HG03442 (cell line): ENCODE data around the gene KLRK1.
"Not testable (repeated sequence)": the region's sequence is repeated elsewhere in the genome, so short reads cannot be mapped to it uniquely, and the experiment has no call there.

Source experiments
- ATAC-seq: cut with Tn5 transposase; IDR thresholded peaks from one replicate; pipeline ENCODE4 v1.9.1; 2021; ENCODE audit warnings: mild to moderate bottlenecking, moderate library complexity; ENCODE audit not compliant: unreplicated experiment

Gene KLRK1

DNA sequence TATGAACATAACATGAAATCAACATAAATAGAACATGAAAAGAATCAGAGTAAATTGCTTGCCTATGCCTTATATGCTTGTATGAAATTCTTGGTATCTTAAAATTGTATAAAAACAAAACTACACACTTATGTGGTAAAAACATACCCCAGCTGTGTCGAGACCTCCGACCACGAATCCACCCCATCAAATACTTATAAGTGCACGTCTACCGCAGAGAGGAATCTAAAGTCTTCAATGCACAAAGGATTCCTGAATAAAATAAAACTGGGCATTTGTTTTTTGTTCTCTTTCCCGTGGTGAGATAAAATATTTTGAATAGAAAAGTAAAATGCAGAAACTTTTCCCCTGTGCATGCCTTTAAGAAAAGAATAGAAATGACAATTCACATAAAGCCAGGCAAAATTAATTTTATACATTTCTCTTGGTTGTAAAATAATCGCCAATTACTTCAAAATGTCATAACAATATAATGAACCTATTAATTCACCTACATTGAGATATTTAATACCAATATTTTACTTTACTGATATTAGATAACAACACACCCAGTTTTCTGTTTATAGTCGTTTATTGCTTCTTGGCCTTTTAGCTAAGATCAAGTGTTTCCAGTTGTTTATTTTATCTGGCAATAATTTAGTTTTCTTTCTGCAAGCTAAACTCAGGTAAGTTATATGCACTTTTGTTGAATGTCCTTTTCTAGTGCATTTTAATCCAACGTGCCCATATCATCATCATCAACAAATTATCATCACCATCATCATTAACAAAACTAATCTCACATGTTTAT is 1.0 kb downstream of the KLRK1 start:
- no peak for ATAC-seq

- ATAC-seq: not testable (repeated sequence)
Observed at GRCh38 chr12:10387498-10387897, 2.3 kb downstream of the KLRK1 start.

GRCh38 chr12:10386857-10387256 is 3.0 kb downstream of the KLRK1 start:
- no peak for ATAC-seq

DNA sequence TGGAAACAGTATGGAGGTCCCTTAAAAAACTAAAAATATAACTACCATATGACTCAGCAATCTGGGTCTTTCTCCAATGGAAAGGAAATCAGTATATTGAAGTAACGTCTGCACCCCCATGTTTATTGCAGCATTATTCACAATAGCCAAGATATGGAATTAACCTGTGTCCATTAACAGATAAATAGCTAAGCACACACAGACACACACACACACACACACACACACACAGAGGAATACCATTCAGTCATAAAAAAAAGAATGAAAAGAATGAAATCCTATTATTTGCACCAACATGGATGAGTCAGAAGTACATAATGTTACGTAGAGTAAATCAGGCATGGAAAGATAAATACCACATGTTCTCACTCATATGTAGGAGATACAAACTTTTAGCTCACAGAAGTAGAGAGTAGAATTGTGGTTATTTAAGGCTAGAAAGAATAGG is 4.7 kb downstream of the KLRK1 start:
- no peak for ATAC-seq

GRCh38 chr12:10384191-10384590 is 5.7 kb downstream of the KLRK1 start:
- ATAC-seq: no peak

GRCh38 chr12:10381928-10382628 is 7.8 kb downstream of the KLRK1 start:
- ATAC-seq: no peak

DNA sequence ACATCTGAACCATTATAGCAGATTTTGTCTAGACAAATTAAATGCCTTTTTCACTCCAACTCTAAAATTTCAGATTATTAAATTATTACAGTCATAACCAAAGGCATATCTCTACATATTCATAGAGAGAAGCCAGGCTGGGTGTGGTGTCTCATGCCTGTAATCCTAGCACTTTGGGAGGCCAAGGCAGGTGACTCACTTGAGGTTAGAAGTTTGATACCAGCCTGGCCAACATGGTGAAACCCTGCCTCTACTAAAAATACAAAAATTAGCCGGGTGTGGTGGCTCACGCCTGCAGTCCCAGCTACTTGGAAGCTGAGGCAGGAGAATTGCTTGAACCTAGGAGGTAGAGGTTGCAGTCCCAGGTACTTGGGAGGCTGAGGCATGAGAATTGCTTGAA is 11.1 kb downstream of the KLRK1 start:
- not testable (repeated sequence) for ATAC-seq

- no peak for ATAC-seq
Observed at GRCh38 chr12:10374624-10375018, 15.2 kb downstream of the KLRK1 start.

DNA sequence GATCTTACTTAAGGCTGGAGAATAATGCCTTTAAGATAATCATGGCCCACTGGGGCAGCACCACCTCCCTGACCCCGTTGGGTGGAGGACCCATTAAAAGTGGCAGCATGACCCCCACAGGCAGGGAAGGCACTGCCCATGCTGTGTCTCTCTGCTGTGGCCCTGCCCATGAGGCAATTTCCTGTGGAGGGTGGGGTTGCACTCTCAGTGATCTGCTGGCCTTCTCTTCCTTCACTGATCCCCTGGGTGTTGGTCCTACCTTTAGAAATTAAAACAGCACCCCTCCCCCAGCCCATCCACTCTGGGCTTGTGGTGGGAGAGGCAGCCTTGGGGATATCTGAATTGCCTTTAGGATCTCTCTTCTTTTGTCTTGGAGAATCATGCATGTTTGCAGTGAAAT is 17.3 kb downstream of the KLRK1 start:
- ATAC-seq: no peak

- not testable (repeated sequence) for ATAC-seq
Observed at GRCh38 chr12:10371893-10372535, 17.8 kb downstream of the KLRK1 start.

DNA sequence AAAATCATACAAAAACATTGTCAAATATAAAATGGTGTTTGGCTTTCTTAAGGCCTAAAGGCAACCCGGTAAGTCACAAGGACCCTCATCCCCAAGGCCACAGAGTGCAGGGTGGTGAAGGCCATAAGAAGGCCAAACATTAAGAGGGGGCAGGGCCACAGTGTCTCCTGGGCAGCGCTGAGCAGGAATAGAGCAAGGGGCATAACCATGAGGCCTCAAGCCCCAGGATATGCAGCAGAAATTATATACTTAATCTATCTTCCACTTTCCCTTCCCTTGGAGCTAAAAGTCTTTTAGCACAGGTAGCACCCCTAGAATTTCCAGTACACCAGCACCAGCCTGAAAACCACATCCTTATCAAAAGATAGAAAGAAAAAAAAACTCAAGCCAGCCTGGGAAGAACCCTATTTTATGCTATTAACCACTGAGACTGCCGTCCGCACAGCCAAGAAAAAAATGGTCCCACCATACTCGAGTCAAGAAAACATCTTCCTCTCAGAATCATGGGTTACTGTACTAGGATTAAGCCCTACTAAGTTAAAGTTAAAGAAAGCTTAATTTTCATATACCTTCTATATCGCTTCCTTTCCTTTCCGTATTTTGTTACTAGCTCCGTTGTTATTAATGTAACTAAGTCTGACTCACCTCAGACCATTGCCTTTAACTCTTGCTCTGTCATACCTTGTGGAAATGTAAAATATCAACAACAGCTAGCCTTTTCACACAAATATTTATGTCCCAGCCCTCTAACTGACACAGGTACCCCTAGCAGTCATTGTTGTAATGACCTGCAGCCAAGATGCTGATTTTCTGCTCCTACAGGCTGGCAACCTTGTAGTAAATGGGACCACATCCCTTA is 20.1 kb downstream of the KLRK1 start:
- no peak for ATAC-seq

- ATAC-seq: no peak
Observed at GRCh38 chr12:10368206-10369171, 21.4 kb downstream of the KLRK1 start.

DNA sequence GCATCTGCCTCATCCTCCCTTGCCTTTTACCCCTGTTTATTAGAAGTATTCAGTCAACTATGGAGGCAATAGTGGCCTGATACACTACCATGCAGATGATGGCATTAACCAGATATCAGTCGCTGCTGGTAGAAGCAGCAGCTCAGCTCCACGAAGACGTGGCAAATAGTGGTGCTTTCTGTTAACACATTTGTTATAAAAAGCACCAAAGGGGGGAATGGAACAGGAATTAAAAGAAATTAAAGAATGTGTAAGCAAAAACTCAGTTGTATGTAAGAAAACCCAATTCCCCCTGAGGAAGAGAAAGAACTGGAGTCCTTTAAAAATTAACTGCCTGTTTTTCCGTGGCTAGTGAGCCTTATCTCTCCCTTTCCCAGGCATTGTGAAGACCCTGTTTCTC is 22.1 kb downstream of the KLRK1 start:
- ATAC-seq: not testable (repeated sequence)

GRCh38 chr12:10366875-10367274 is 23.0 kb downstream of the KLRK1 start:
- no peak for ATAC-seq

- ATAC-seq: no peak
Observed at GRCh38 chr12:10365696-10366405, 24.0 kb downstream of the KLRK1 start.

DNA sequence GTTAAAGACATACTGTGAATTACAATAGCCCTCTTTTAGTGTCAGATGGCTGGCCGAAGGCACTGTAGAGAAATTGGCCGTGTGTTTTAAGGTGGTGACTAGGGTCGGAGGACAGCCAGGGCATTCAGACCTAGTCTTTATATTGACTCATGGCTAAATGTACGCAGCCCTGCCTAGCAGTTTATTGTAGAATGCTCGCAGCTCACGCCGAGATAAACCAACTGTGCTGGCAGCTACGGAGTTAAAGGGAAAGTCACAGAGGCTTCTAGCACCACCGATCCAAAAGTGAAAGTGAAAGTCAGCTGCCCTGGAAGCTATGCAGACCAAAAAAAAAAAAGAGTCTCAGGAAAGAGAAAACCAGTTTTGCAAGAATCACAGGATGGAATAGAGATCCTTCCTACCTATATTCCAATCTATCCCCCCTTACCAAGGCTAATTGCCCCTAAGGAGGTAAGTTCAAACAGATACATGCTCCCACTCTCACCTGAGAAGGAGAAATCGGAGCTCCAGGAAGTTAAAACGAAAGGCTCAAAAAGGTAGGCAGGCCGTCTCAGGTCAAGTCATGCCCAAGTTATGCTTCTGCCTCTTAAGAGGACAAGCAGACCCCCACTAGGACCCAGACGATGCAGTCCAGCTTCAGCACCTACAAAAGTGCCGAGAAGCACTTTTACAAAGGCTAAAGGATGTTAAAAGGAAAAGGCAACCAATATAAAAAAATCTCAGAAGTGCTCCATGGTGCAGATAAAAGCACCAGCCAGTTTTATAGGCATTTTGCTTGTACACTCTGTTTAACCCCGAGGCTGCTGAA is 24.8 kb downstream of the KLRK1 start:
- ATAC-seq: peak; percentile 32

- ATAC-seq: peak; percentile 86
Observed at GRCh38 chr12:10363914-10364814, 25.7 kb downstream of the KLRK1 start.

DNA sequence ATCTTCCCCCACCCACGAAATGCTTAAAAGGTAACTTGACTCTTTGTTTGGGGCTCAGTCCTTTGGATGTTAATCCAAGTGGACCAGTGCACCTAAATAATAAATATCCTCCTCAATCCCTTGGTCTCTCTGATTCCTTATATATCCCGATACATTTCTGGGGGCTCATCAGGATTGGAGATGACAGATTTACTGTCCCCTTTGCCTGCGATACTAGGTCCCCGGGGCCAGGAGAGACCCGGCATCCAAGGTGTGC is 26.3 kb downstream of the KLRK1 start:
- ATAC-seq: no peak
